H1 (cell line): ENCODE results near the gene EIF4ENIF1. TPM values are rescaled to one million over a fixed set of nuclear protein-coding genes. Genes with fewer than 3 reads are reported as not detected.

ENCODE experiments used
- CTCF ChIA-PET: fragments of 300-600 bp; sonication (Branson Sonifier 250); formaldehyde crosslinking; loops from one replicate; lab custom pipeline; 2021; ENCODE audit not compliant: partially characterized antibody; lab: Charles Lee
- POLR2A ChIA-PET: fragments of 300-600 bp; sonication (Branson Sonifier 250); formaldehyde crosslinking; loops from one replicate; lab custom pipeline; 2021; ENCODE audit warnings: inconsistent platforms; ENCODE audit not compliant: partially characterized antibody; lab: Charles Lee
- DNase-seq, 2 experiments: peaks; one replicate each; pipeline versions ENCODE4 v3.0.0 to v3.0.0-alpha.2; 2010 to 2022; ENCODE audit warnings: low spot score in 2 of 2, low read depth in 1 of 2, mixed read lengths in 1 of 2
- FAIRE-seq: peaks from 2 replicates; lab custom pipeline; 2011; peaks lifted over from hg19 to GRCh38; lab: Jason Lieb, UNC
- H2AFZ ChIP-seq: 2 replicates; pipeline ENCODE4 v1.8.1; 2012; ENCODE audit warnings: low read length, inconsistent platforms
- H2AK5ac ChIP-seq: 2 replicates; pipeline ENCODE4 v1.6.1; 2013; ENCODE audit warnings: low read depth, low read length
- H2BK120ac ChIP-seq: replicated peaks from 2 replicates; pipeline ENCODE3; 2013; ENCODE audit warnings: low read depth, low read length, inconsistent platforms
- H2BK12ac ChIP-seq: 2 replicates; pipeline ENCODE4 v1.6.1; 2013; ENCODE audit warnings: low read depth, low read length
- H2BK15ac ChIP-seq: 2 replicates; pipeline ENCODE4 v1.6.1; 2013; ENCODE audit warnings: low read length
- H2BK20ac ChIP-seq: 2 replicates; pipeline ENCODE4 v1.6.1; 2013; ENCODE audit warnings: low read length
- H2BK5ac ChIP-seq: 2 replicates; pipeline ENCODE4 v1.6.1; 2013; ENCODE audit warnings: low read depth, low read length
- H3K14ac ChIP-seq: 2 replicates; pipeline ENCODE4 v1.6.1; 2013; ENCODE audit warnings: inconsistent platforms; ENCODE audit not compliant: insufficient read length
- H3K18ac ChIP-seq: 2 replicates; pipeline ENCODE4 v1.6.1; 2013; ENCODE audit warnings: low read length; ENCODE audit errors: extremely low read depth
- H3K23ac ChIP-seq: 2 replicates; pipeline ENCODE4 v1.6.1; 2013; ENCODE audit warnings: inconsistent platforms; ENCODE audit not compliant: insufficient read length
- H3K23me2 ChIP-seq: 2 replicates; pipeline ENCODE4 v1.6.1; 2013; ENCODE audit warnings: low read depth, low read length
- H3K27ac ChIP-seq: 2 replicates; pipeline ENCODE4 v1.6.1; 2011; ENCODE audit warnings: low read depth, low read length, inconsistent platforms
- H3K27me3 ChIP-seq, 4 experiments: replicated peaks in 1 of 4; 1 replicate in 1 of 4; 2 replicates in 3 of 4; pipeline versions ENCODE4 v1.6.1 to v1.8.1; 2011 to 2013; ENCODE audit warnings: low read length in 3 of 4, mild to moderate bottlenecking in 3 of 4, inconsistent platforms in 2 of 4, mixed read lengths in 2 of 4, moderate library complexity in 1 of 4; ENCODE audit not compliant: control insufficient read depth in 3 of 4, insufficient read depth in 3 of 4; ENCODE audit errors: extremely low read depth in 1 of 4
- H3K36me3 ChIP-seq, 4 experiments: 2 replicates each; pipeline versions ENCODE4 v1.6.1 to v1.8.1; 2011 to 2013; ENCODE audit warnings: mild to moderate bottlenecking in 4 of 4, low read length in 3 of 4, moderate library complexity in 2 of 4, control low read depth in 1 of 4, inconsistent platforms in 1 of 4; ENCODE audit not compliant: insufficient read depth in 4 of 4, control insufficient read depth in 2 of 4
- H3K4ac ChIP-seq: replicated peaks from 2 replicates; pipeline ENCODE3; 2013; ENCODE audit warnings: low read length, low read depth, mixed read lengths, inconsistent platforms; ENCODE audit not compliant: insufficient read length
- H3K4me1 ChIP-seq, 4 experiments: replicated peaks in 1 of 4; 1 replicate in 1 of 4; 2 replicates in 3 of 4; pipeline versions ENCODE4 v1.6.1 to v1.8.1; 2011 to 2013; ENCODE audit warnings: low read length in 3 of 4, inconsistent platforms in 2 of 4, mixed read lengths in 1 of 4; ENCODE audit not compliant: insufficient read depth in 4 of 4, control insufficient read depth in 3 of 4
- H3K4me2 ChIP-seq, 2 experiments: 2 replicates each; pipeline versions ENCODE4 v1.6.1 to v1.8.1; 2011 to 2013; ENCODE audit warnings: low read depth in 2 of 2, low read length in 2 of 2, control low read depth in 1 of 2, inconsistent platforms in 1 of 2, mild to moderate bottlenecking in 1 of 2; ENCODE audit not compliant: insufficient read depth in 1 of 2
- H3K4me3 ChIP-seq, 4 experiments: fragments of 200-600, 300-600 bp in 1 of 4; sonication (generic), shearing (Covaris generic), sonication (Bioruptor Twin) in 1 of 4; 2 replicates each; pipeline versions ENCODE4 v1.5.1 to v1.8.1; 2011 to 2016; ENCODE audit warnings: low read length in 4 of 4, low read depth in 3 of 4, control low read depth in 2 of 4, inconsistent platforms in 2 of 4, mild to moderate bottlenecking in 2 of 4, mixed read lengths in 1 of 4, moderate library complexity in 1 of 4; ENCODE audit not compliant: insufficient read depth in 2 of 4; ENCODE audit errors: extremely low read depth in 1 of 4
- H3K56ac ChIP-seq: replicated peaks from 2 replicates; pipeline ENCODE3; 2013; ENCODE audit warnings: low read depth, mild to moderate bottlenecking, mixed read lengths, low read length, inconsistent platforms; ENCODE audit not compliant: insufficient read length
- H3K79me1 ChIP-seq: 2 replicates; pipeline ENCODE4 v1.6.1; 2013; ENCODE audit warnings: low read depth, low read length, control low read depth
- H3K79me2 ChIP-seq, 2 experiments: 2 replicates each; pipeline versions ENCODE4 v1.6.1 to v1.8.1; 2012 to 2013; ENCODE audit warnings: low read length in 2 of 2, mild to moderate bottlenecking in 2 of 2, inconsistent platforms in 1 of 2; ENCODE audit not compliant: insufficient read depth in 2 of 2, control insufficient read depth in 1 of 2
- H3K9ac ChIP-seq, 4 experiments: replicated peaks in 1 of 4; 1 replicate in 1 of 4; 2 replicates in 3 of 4; pipeline versions ENCODE4 v1.6.1 to v1.8.1; 2011 to 2013; ENCODE audit warnings: low read depth in 3 of 4, low read length in 3 of 4, control low read depth in 2 of 4, mild to moderate bottlenecking in 2 of 4, moderate library complexity in 2 of 4, inconsistent platforms in 1 of 4; ENCODE audit errors: extremely low read depth in 1 of 4
- H3K9me3 ChIP-seq, 2 experiments: 2 replicates each; pipeline versions ENCODE4 v1.6.1 to v1.8.1; 2012 to 2013; ENCODE audit warnings: mild to moderate bottlenecking in 2 of 2, moderate library complexity in 2 of 2, control low read depth in 1 of 2, inconsistent platforms in 1 of 2, low read depth in 1 of 2, low read length in 1 of 2, mixed read lengths in 1 of 2; ENCODE audit not compliant: insufficient read depth in 2 of 2
- H4K20me1 ChIP-seq, 2 experiments: replicated peaks in 1 of 2; 2 replicates each; pipeline versions ENCODE3 to v1.8.1; 2011 to 2013; ENCODE audit warnings: inconsistent platforms in 2 of 2, low read length in 2 of 2, mild to moderate bottlenecking in 1 of 2; ENCODE audit not compliant: insufficient read depth in 2 of 2, control insufficient read depth in 1 of 2
- H4K5ac ChIP-seq: 2 replicates; pipeline ENCODE4 v1.6.1; 2013; ENCODE audit warnings: low read length, low read depth, mixed read lengths, inconsistent platforms; ENCODE audit not compliant: insufficient read length
- H4K8ac ChIP-seq: 2 replicates; pipeline ENCODE4 v1.8.0; 2013; ENCODE audit warnings: mild to moderate bottlenecking, moderate library complexity, low read length, inconsistent platforms; ENCODE audit not compliant: insufficient read depth; ENCODE audit errors: extremely low read depth
- H4K91ac ChIP-seq: replicated peaks from 2 replicates; pipeline ENCODE3; 2013; ENCODE audit warnings: low read length, mixed read lengths, inconsistent platforms; ENCODE audit not compliant: insufficient read length
- CREB1 ChIP-seq: IDR thresholded peaks from 2 replicates; pipeline ENCODE4 v1.6.1; 2012; ENCODE audit warnings: inconsistent platforms
- RNF2 ChIP-seq: fragments of 200-900, 300-1000 bp; sonication (generic); IDR thresholded peaks from 2 replicates; pipeline ENCODE4 v1.7.1; 2016; ENCODE audit warnings: borderline replicate concordance, low read depth, mild to moderate bottlenecking, antibody characterized with exemption, low read length; ENCODE audit not compliant: poor library complexity, severe bottlenecking; ENCODE audit errors: missing control alignments
- WGBS, 2 experiments: shearing (Covaris generic) in 1 of 2; methylation state at CpG; one replicate each; pipeline versions ENCODE4 v1.1.6 to v1.1.7; 2013 to 2015; ENCODE audit warnings: low lambda C conversion rate in 2 of 2, mixed read lengths in 2 of 2, inconsistent platforms in 1 of 2, low coverage in 1 of 2, missing lambda C conversion rate in 1 of 2; ENCODE audit not compliant: insufficient replicate concordance in 2 of 2, insufficient coverage in 1 of 2, insufficient read length in 1 of 2; ENCODE audit errors: extremely low coverage in 1 of 2, missing lambda C conversion rate in 1 of 2; 5-methylcytosine and 5-hydroxymethylcytosine counted together
- polyA plus RNA-seq, 7 experiments: library from polyadenylated mRNA; depleted of rRNA in 3 of 7; stranded (reverse) in 5 of 7; unstranded in 2 of 7; fragments of >200 nt in 5 of 7; fragments of 200-250 nt in 2 of 7; gene quantifications; 1 replicate in 5 of 7; 2 replicates in 1 of 7; 4 replicates in 1 of 7; pipeline versions ENCODE4 v1.2.1 to v1.2.3, GENCODE V29; 2011 to 2013; ENCODE audit warnings: missing spikeins in 2 of 7, mixed read lengths in 2 of 7
- total RNA-seq: library from RNA; stranded (reverse); fragmentation: NEBNext Ultra II Directional; extraction: Animal tissue kit (Norgen Biotek cat#: 25700); gene quantifications from 2 replicates; pipeline ENCODE4 v1.2.1, GENCODE V29; 2021

EIF4ENIF1 gene
- total and polyA plus RNA-seq, 2 of the 8 experiments (the other 6 are each of a cell fraction or from before 2014, with no cell fraction given): 21.9 to 23.6 TPM

GRCh38 chr22:31497148-31497938, 7.7 kb upstream of the EIF4ENIF1 start:
- CTCF ChIA-PET: interaction anchor here (0.6 kb wide), 1 partner anchor 31 kb away, joined by 5 read pairs; no protein-coding TSS in a partner anchor
- H4K8ac ChIP-seq: no peak overlapping the region
- H3K14ac ChIP-seq: no peak overlapping the region
- H4K91ac ChIP-seq: no peak overlapping the region
- H2AFZ ChIP-seq: no peak overlapping the region
- no peaks in the 10 kb centered on the region; the same call in 1 of the 2 replicates for H3K23me2 ChIP-seq
- no peaks in the 10 kb centered on the region for H3K36me3 ChIP-seq
- no peak for TF ChIP-seq CREB1
- no peak for TF ChIP-seq RNF2
- no peak overlapping the region for H2BK15ac ChIP-seq
- no peak overlapping the region for H2AK5ac ChIP-seq
- no peaks in the 10 kb centered on the region for H3K79me1 ChIP-seq
- H4K20me1 ChIP-seq: no peaks in the 10 kb centered on the region
- FAIRE-seq (no peak), DNase-seq (no peak)
- POLR2A ChIA-PET: no interaction called here
- peak overlapping the region; percentile 61 to 85 (median 76) for H3K4me3 ChIP-seq
- H2BK12ac ChIP-seq: no peak overlapping the region
- H3K18ac ChIP-seq: no peak overlapping the region
- no peak overlapping the region for H3K56ac ChIP-seq
- H3K23ac ChIP-seq: no peak overlapping the region
- H3K9ac ChIP-seq: peak overlapping the region in 2 of 4 experiments; percentile 4 to 11; a peak in 2 of 7 replicates
- peaks cover 0 to 5% of the 10 kb centered on the region in 2 experiments; a peak in 1 of 4 replicates for H3K79me2 ChIP-seq
- no peak overlapping the region for H2BK5ac ChIP-seq
- 77% methylated on average over 10 of the region's 10 CpGs; no CpG with 5 or more reads in 1 of the 2 experiments for WGBS, 2 experiments
- H3K9me3 ChIP-seq: peaks cover 0 to 5% of the 10 kb centered on the region in 2 experiments; a peak in 1 of 4 replicates
- no peak overlapping the region for H2BK120ac ChIP-seq
- no peak overlapping the region for H4K5ac ChIP-seq
- H2BK20ac ChIP-seq: no peak overlapping the region
- H3K4me2 ChIP-seq: peak overlapping the region; percentile 69 to 78
- no peak overlapping the region for H3K27ac ChIP-seq
- H3K27me3 ChIP-seq: peaks cover 0 to 5% (median 2%) of the 10 kb centered on the region in 4 experiments; a peak in 1 of 7 replicates
- no peak overlapping the region for H3K4ac ChIP-seq
- H3K4me1 ChIP-seq: peaks cover 0 to 1% (median 0%) of the 10 kb centered on the region in 4 experiments; a peak in 3 of 7 replicates
